ENCODE results near the gene CASP2. TPM values are rescaled to one million over a fixed set of nuclear protein-coding genes. Genes with fewer than 3 reads are reported as not detected.
A peak's percentile ranks its signal among the peaks of the same experiment; 100 is the strongest.

The CASP2 gene
- total RNA-seq, 1 donor: 7.6 TPM

- H2AFZ ChIP-seq (ENCODE audit: low read length): peak overlapping the region; percentile 60
- no peaks in the 10 kb centered on the region for H4K20me1 ChIP-seq (ENCODE audit: insufficient read depth, low read length)
Observed at GRCh38 chr7:143280160-143280559, 8.0 kb upstream of the CASP2 start.

GRCh38 chr7:143280566-143280965 lies 7.6 kb upstream of the CASP2 start:
- no peak for TF ChIP-seq CTCF (IDR thresholded peaks at IDR 0.05; ENCODE audit: extremely low read depth, low read depth, low read length)
- no peak for DNase-seq (ENCODE audit: insufficient read length, low spot score, missing footprints)

More at GRCh38 chr7:143280160-143280559, 8.0 kb upstream of the CASP2 start:
- peaks cover 4% of the 10 kb centered on the region for H3K4me1 ChIP-seq (ENCODE audit: insufficient read depth, low read length)
- TF ChIP-seq CTCF (IDR thresholded peaks at IDR 0.05; ENCODE audit: extremely low read depth, low read depth, low read length): no peak
- DNase-seq (ENCODE audit: insufficient read length, low spot score, missing footprints): no peak
- no peaks in the 10 kb centered on the region for H3K36me3 ChIP-seq (ENCODE audit: insufficient read depth, low read length)
- no peak overlapping the region for H3K27ac ChIP-seq (ENCODE audit: low read depth, low read length)
- H3K9me3 ChIP-seq (ENCODE audit: low read depth, low read length): no peaks in the 10 kb centered on the region
- no peak overlapping the region for H3K4me3 ChIP-seq (ENCODE audit: insufficient read depth, low read length)
- H3K27me3 ChIP-seq (ENCODE audit: insufficient read depth, low read length): no peaks in the 10 kb centered on the region
- H3K4me2 ChIP-seq (ENCODE audit: insufficient read depth, low read length): peak overlapping the region; percentile 34
- H3K79me2 ChIP-seq (ENCODE audit: insufficient read depth, low read length): no peaks in the 10 kb centered on the region

GRCh38 chr7:143281529-143281928 lies 6.6 kb upstream of the CASP2 start:
- no peak overlapping the region for H3K27ac ChIP-seq (ENCODE audit: low read depth, low read length)
- H2AFZ ChIP-seq (ENCODE audit: low read length): no peak overlapping the region
- H4K20me1 ChIP-seq (ENCODE audit: insufficient read depth, low read length): no peaks in the 10 kb centered on the region
- TF ChIP-seq CTCF (IDR thresholded peaks at IDR 0.05; ENCODE audit: extremely low read depth, low read depth, low read length): no peak
- H3K27me3 ChIP-seq (ENCODE audit: insufficient read depth, low read length): no peaks in the 10 kb centered on the region
- no peaks in the 10 kb centered on the region for H3K9me3 ChIP-seq (ENCODE audit: low read depth, low read length)
- H3K4me1 ChIP-seq (ENCODE audit: insufficient read depth, low read length): peaks cover 4% of the 10 kb centered on the region
- H3K79me2 ChIP-seq (ENCODE audit: insufficient read depth, low read length): no peaks in the 10 kb centered on the region
- no peak overlapping the region for H3K4me3 ChIP-seq (ENCODE audit: insufficient read depth, low read length)
- H3K36me3 ChIP-seq (ENCODE audit: insufficient read depth, low read length): no peaks in the 10 kb centered on the region
- H3K4me2 ChIP-seq (ENCODE audit: insufficient read depth, low read length): no peak overlapping the region
- no peak for DNase-seq (ENCODE audit: insufficient read length, low spot score, missing footprints)

More at GRCh38 chr7:143280566-143280965, 7.6 kb upstream of the CASP2 start:
- Histone ChIP-seq H2AFZ (ENCODE audit: low read length) (no peak overlapping the region), H4K20me1 (ENCODE audit: insufficient read depth, low read length) (no peaks in the 10 kb centered on the region), H3K9me3 (ENCODE audit: low read depth, low read length) (no peaks in the 10 kb centered on the region), H3K27me3 (ENCODE audit: insufficient read depth, low read length) (no peaks in the 10 kb centered on the region), H3K4me3 (ENCODE audit: insufficient read depth, low read length) (no peak overlapping the region), H3K4me2 (ENCODE audit: insufficient read depth, low read length) (no peak overlapping the region), H3K79me2 (ENCODE audit: insufficient read depth, low read length) (no peaks in the 10 kb centered on the region), H3K4me1 (ENCODE audit: insufficient read depth, low read length) (peaks cover 4% of the 10 kb centered on the region), H3K36me3 (ENCODE audit: insufficient read depth, low read length) (no peaks in the 10 kb centered on the region), H3K27ac (ENCODE audit: low read depth, low read length) (no peak overlapping the region)

GRCh38 chr7:143282124-143282523 lies 6.0 kb upstream of the CASP2 start:
- H3K27me3 ChIP-seq (ENCODE audit: insufficient read depth, low read length): no peaks in the 10 kb centered on the region
- peaks cover 4% of the 10 kb centered on the region for H3K4me1 ChIP-seq (ENCODE audit: insufficient read depth, low read length)
- H3K9me3 ChIP-seq (ENCODE audit: low read depth, low read length): no peaks in the 10 kb centered on the region
- no peak overlapping the region for H3K4me2 ChIP-seq (ENCODE audit: insufficient read depth, low read length)
- no peak for TF ChIP-seq CTCF (IDR thresholded peaks at IDR 0.05; ENCODE audit: extremely low read depth, low read depth, low read length)
- H3K4me3 ChIP-seq (ENCODE audit: insufficient read depth, low read length): no peak overlapping the region
- no peaks in the 10 kb centered on the region for H3K79me2 ChIP-seq (ENCODE audit: insufficient read depth, low read length)
- no peak overlapping the region for H3K27ac ChIP-seq (ENCODE audit: low read depth, low read length)
- no peaks in the 10 kb centered on the region for H4K20me1 ChIP-seq (ENCODE audit: insufficient read depth, low read length)
- no peaks in the 10 kb centered on the region for H3K36me3 ChIP-seq (ENCODE audit: insufficient read depth, low read length)
- no peak for DNase-seq (ENCODE audit: insufficient read length, low spot score, missing footprints)
- no peak overlapping the region for H2AFZ ChIP-seq (ENCODE audit: low read length)
